Uterus (tissue), 4 donors: Measurements from ENCODE around the gene SETBP1. TPM values are rescaled to one million over a fixed set of nuclear protein-coding genes. Genes with fewer than 3 reads are reported as not detected.

Source experiments
- DNase-seq, 2 donors: peaks; one replicate each; pipeline ENCODE4 v3.0.0-alpha.2; 2019 to 2020
- H3K27ac ChIP-seq, 2 donors: fragments of 200-600 bp; sonication (generic); 1 replicate in 1 of 2; 2 replicates in 1 of 2; pipeline ENCODE4 v1.5.1; 2016 to 2018
- H3K27me3 ChIP-seq, 2 donors: fragments of 200-600 bp; sonication (generic); one replicate each; pipeline ENCODE4 v1.5.1; 2018 to 2019; ENCODE audit warnings: control low read depth in 1 of 2
- H3K36me3 ChIP-seq, 2 donors: fragments of 200-600 bp; sonication (generic); one replicate each; pipeline ENCODE4 v1.5.1; 2019; ENCODE audit warnings: control low read depth in 1 of 2
- H3K4me1 ChIP-seq, 2 donors: fragments of 200-600 bp; sonication (generic); one replicate each; pipeline ENCODE4 v1.5.1; 2018 to 2019; ENCODE audit warnings: control low read depth in 1 of 2
- H3K4me3 ChIP-seq, 2 donors: fragments of 200-600 bp; sonication (generic); 1 replicate in 1 of 2; 2 replicates in 1 of 2; pipeline ENCODE4 v1.5.1; 2018 to 2019; ENCODE audit warnings: mild to moderate bottlenecking in 1 of 2
- H3K9me3 ChIP-seq, 2 donors: fragments of 200-600 bp; sonication (generic); one replicate each; pipeline ENCODE4 v1.5.1; 2019; ENCODE audit warnings: control low read depth in 1 of 2
- POLR2A ChIP-seq, 2 donors: fragments of 450-650 bp; IDR thresholded peaks; one replicate each; pipeline ENCODE4 v1.6.1; 2016; ENCODE audit warnings: antibody characterized with exemption in 2 of 2, mild to moderate bottlenecking in 1 of 2, moderate library complexity in 1 of 2
- intact Hi-C: fragments of 100-400 bp; cut with DNase I; formaldehyde crosslinking; loops from one replicate; pipeline ENCODE4 v1.15.1; 2023; ENCODE audit warnings: low total_unique reads
- total RNA-seq, 4 donors: library from RNA; depleted of rRNA in 3 of 4; stranded (reverse); fragments of >200 nt in 3 of 4; gene quantifications; one replicate each; pipeline versions ENCODE4 v1.1.0 to v1.2.4, GENCODE V29; 2014 to 2023
- TF ChIP-seq, protein P1 (sequence below), 4 experiments: fragments of 200-600 bp in 2 of 4; fragments of 450-650 bp in 2 of 4; sonication (generic) in 2 of 4; IDR thresholded peaks; one replicate each; pipeline ENCODE4 v1.5.1; 2016 to 2019; ENCODE audit warnings: antibody characterized with exemption in 4 of 4, mild to moderate bottlenecking in 2 of 4, moderate library complexity in 1 of 4
- donor health status: DM: yes; HTN: yes; CAD: no.

SETBP1 gene
- total RNA-seq, 4 donors from 2014 or later, result 16.8 to 74.0 (median 36.9) TPM

DNA sequence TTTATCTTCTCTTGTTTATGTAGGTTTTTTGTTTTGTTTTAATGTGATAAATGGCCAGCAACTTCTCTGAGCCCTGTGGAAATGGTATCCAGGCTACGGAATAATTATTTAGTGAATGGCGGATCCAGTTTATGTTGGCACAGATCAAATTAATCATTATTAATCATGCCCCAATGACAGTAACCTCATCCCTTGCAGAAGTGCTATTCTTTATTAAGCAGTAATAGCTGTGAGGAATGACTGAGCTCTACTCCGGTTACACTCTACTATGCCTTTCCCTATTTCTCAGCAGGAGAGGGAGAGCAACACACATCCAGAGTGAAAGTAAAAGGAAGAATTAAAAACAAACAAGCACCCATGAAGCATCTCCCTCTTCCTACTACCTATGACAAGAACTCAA is 84.8 kb downstream of the SETBP1 start:
- Histone ChIP-seq H3K27ac (peak overlapping the region in 1 of 2 donors; percentile 51), H3K4me1 (no peaks in the 10 kb centered on the region)
- intact Hi-C loops, result no loop called here

DNA sequence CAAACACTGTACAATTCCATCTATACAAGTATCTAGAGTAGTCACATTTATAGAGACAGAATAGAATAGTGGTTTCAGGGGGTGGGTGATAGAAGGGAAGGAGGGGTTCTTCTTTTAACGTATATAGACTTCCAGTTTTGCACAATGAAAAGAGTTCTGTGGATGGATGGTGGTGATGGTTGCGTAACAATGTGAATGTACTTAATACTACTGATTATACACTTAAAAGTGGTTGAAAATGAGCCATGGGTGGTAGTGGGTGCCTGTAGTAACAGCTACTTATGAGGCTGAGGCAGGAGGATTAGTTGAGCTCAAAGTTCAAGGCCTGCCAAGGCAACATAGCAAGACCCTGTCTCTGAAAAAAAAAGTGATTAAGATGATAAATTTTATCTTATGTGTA is 85.8 kb downstream of the SETBP1 start:
- intact Hi-C loops, result no loop called here
- H3K9me3 ChIP-seq, result no peaks in the 10 kb centered on the region
- H3K27ac ChIP-seq, result no peak overlapping the region
- no peaks in the 10 kb centered on the region for H3K36me3 ChIP-seq
- no peak for DNase-seq
- no peaks in the 10 kb centered on the region for H3K4me1 ChIP-seq
- H3K4me3 ChIP-seq, result no peak overlapping the region
- no peaks in the 10 kb centered on the region for H3K27me3 ChIP-seq
- no peak for TF ChIP-seq POLR2A (IDR thresholded peaks at IDR 0.05)
- TF ChIP-seq, protein P1, sequence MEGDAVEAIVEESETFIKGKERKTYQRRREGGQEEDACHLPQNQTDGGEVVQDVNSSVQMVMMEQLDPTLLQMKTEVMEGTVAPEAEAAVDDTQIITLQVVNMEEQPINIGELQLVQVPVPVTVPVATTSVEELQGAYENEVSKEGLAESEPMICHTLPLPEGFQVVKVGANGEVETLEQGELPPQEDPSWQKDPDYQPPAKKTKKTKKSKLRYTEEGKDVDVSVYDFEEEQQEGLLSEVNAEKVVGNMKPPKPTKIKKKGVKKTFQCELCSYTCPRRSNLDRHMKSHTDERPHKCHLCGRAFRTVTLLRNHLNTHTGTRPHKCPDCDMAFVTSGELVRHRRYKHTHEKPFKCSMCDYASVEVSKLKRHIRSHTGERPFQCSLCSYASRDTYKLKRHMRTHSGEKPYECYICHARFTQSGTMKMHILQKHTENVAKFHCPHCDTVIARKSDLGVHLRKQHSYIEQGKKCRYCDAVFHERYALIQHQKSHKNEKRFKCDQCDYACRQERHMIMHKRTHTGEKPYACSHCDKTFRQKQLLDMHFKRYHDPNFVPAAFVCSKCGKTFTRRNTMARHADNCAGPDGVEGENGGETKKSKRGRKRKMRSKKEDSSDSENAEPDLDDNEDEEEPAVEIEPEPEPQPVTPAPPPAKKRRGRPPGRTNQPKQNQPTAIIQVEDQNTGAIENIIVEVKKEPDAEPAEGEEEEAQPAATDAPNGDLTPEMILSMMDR (IDR thresholded peaks at IDR 0.05), result no peak

More for the DNA sequence above, 84.8 kb downstream of the SETBP1 start:
- no peak for DNase-seq
- Histone ChIP-seq H3K9me3 (no peaks in the 10 kb centered on the region), H3K36me3 (no peaks in the 10 kb centered on the region), H3K4me3 (no peak overlapping the region), H3K27me3 (no peaks in the 10 kb centered on the region)
- TF ChIP-seq, protein P1 (IDR thresholded peaks at IDR 0.05), result no peak
- no peak for TF ChIP-seq POLR2A (IDR thresholded peaks at IDR 0.05)

DNA sequence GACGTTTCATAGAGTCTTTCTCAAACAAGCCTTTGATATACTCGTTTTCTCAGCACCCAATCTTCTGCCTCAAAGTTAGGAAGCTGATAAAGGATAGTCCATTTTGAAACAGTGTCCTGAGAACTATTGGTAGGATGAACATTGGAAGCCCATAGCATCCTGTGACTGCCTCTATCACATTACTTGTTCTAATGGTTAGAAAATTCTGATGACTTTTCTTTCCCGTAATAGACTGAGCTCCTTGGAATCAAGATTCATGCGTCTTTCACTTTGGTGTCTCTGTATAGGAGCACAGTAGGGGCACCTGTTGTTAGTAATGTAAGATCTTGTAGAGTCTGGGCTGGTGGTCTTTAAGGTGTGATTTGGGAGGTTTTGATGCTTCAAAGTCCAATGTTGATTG is 87.1 kb downstream of the SETBP1 start:
- Histone ChIP-seq H3K4me1 (no peaks in the 10 kb centered on the region), H3K36me3 (no peaks in the 10 kb centered on the region), H3K27me3 (no peaks in the 10 kb centered on the region), H3K9me3 (no peaks in the 10 kb centered on the region), H3K4me3 (no peak overlapping the region), H3K27ac (no peak overlapping the region)
- intact Hi-C loops, result no loop called here
- no peak for TF ChIP-seq POLR2A (IDR thresholded peaks at IDR 0.05)
- TF ChIP-seq, protein P1 (IDR thresholded peaks at IDR 0.05), result no peak
- DNase-seq, result no peak

DNA sequence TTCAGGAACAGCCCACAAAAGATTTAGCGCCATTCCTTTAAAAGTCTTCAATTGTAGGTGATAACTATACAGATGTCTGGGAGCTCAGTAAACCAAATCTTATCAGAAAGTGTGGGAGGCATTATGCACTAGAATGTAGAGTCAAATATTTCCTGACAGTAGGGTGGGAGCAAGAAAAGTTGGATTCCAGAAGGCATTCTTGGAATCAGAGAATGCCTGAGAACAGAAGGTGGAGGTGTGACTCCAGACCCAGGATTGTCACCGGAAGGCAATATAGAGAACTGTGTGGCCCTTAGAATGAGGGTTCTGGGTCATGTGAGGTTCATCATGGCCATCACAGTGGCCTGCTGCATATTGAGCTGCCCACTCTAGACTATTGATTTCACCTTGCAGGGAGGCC is 90.0 kb downstream of the SETBP1 start:
- Histone ChIP-seq H3K27ac (no peak overlapping the region), H3K4me3 (no peak overlapping the region), H3K9me3 (no peaks in the 10 kb centered on the region), H3K27me3 (no peaks in the 10 kb centered on the region), H3K36me3 (no peaks in the 10 kb centered on the region), H3K4me1 (no peaks in the 10 kb centered on the region)
- intact Hi-C loops, result no loop called here
- no peak for DNase-seq
- TF ChIP-seq POLR2A (IDR thresholded peaks at IDR 0.05), result no peak
- TF ChIP-seq, protein P1 (IDR thresholded peaks at IDR 0.05), result no peak

DNA sequence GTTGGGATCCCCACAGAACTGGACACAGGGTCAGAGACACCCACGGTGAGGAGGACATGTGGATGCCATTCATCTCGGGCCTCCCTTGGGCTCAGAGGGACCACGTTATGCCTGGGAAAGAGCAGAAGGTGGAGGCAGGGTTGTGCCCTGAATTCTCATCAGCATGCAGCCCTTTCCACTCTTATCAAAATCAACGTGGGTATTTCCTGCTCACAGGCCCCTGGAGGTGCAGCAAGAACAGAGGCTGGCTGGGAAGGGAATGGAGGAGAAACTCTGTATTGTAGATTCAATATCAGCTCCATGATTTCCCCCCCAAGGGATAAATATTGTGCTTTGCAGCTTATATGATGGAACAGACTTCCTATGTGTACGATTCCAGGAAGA is 90.9 kb downstream of the SETBP1 start:
- TF ChIP-seq, protein P1 (IDR thresholded peaks at IDR 0.05), result no peak
- no peak for TF ChIP-seq POLR2A (IDR thresholded peaks at IDR 0.05)
- no peaks in the 10 kb centered on the region for H3K9me3 ChIP-seq
- no peaks in the 10 kb centered on the region for H3K27me3 ChIP-seq
- intact Hi-C loops, result no loop called here
- DNase-seq, result no peak
- no peak overlapping the region for H3K4me3 ChIP-seq
- no peaks in the 10 kb centered on the region for H3K4me1 ChIP-seq
- H3K27ac ChIP-seq, result peak overlapping the region in 1 of 2 donors; percentile 69
- H3K36me3 ChIP-seq, result no peaks in the 10 kb centered on the region
